HL-60/S4 (cell line): ENCODE results near the gene ADAMTSL3.

Experiments
- in situ Hi-C: fragments of 300-500 bp; cut with MboI; formaldehyde crosslinking; loops from 2 replicates; pipeline ENCODE4 v1.14.3; 2022; ENCODE audit warnings: low sequenced_read_pairs

Gene ADAMTSL3

GRCh38 chr15:83912343-83912742 lies 258.4 kb downstream of the ADAMTSL3 start:
- in situ Hi-C loops = no loop called here

- in situ Hi-C loops = no loop called here
Measured at GRCh38 chr15:83913034-83913632, 259.2 kb downstream of the ADAMTSL3 start.

- in situ Hi-C loops = no loop called here
Measured at GRCh38 chr15:83914906-83915305, 261.0 kb downstream of the ADAMTSL3 start.

GRCh38 chr15:83917432-83917831 lies 263.5 kb downstream of the ADAMTSL3 start:
- in situ Hi-C loops = no loop called here

GRCh38 chr15:83918011-83918410 lies 264.1 kb downstream of the ADAMTSL3 start:
- in situ Hi-C loops = no loop called here

GRCh38 chr15:83919319-83919830 lies 265.5 kb downstream of the ADAMTSL3 start:
- in situ Hi-C loops = no loop called here

- in situ Hi-C loops = no loop called here
Measured at GRCh38 chr15:83919978-83920510, 266.1 kb downstream of the ADAMTSL3 start.

GRCh38 chr15:83922649-83923294 lies 268.8 kb downstream of the ADAMTSL3 start:
- in situ Hi-C loops = no loop called here

- in situ Hi-C loops = no loop called here
Measured at GRCh38 chr15:83926116-83926515, 272.2 kb downstream of the ADAMTSL3 start.

- in situ Hi-C loops = no loop called here
Measured at GRCh38 chr15:83927704-83928391, 273.9 kb downstream of the ADAMTSL3 start.

GRCh38 chr15:83928392-83928734 lies 274.4 kb downstream of the ADAMTSL3 start:
- in situ Hi-C loops = no loop called here

GRCh38 chr15:83928878-83929418 lies 275.0 kb downstream of the ADAMTSL3 start:
- in situ Hi-C loops = no loop called here

- in situ Hi-C loops = no loop called here
Measured at GRCh38 chr15:83929619-83930018, 275.7 kb downstream of the ADAMTSL3 start.

GRCh38 chr15:83930392-83931212 lies 276.7 kb downstream of the ADAMTSL3 start:
- in situ Hi-C loops = no loop called here

GRCh38 chr15:83935774-83936173 lies 281.9 kb downstream of the ADAMTSL3 start:
- in situ Hi-C loops = no loop called here

GRCh38 chr15:83940136-83940535 lies 286.2 kb downstream of the ADAMTSL3 start:
- in situ Hi-C loops = no loop called here

GRCh38 chr15:83943043-83943442 lies 289.1 kb downstream of the ADAMTSL3 start:
- in situ Hi-C loops = no loop called here

GRCh38 chr15:83943849-83944404 lies 290.0 kb downstream of the ADAMTSL3 start:
- in situ Hi-C loops = no loop called here

GRCh38 chr15:83947156-83947555 lies 293.2 kb downstream of the ADAMTSL3 start:
- in situ Hi-C loops = no loop called here

GRCh38 chr15:83954506-83954905 lies 300.6 kb downstream of the ADAMTSL3 start:
- in situ Hi-C loops = no loop called here
